Measurements from ENCODE around the gene TMEM129. TPM values are rescaled to one million over a fixed set of nuclear protein-coding genes. Genes with fewer than 3 reads are reported as not detected.

The TMEM129 gene
- total RNA-seq, 3 donors from 2014 or later, result 40.5 to 47.3 (median 41.6) TPM

GRCh38 chr4:1735215-1735614 lies 14.1 kb upstream of the TMEM129 start:
- TF ChIP-seq POLR2AphosphoS5 (IDR thresholded peaks at IDR 0.05) (no peak), POLR2A (IDR thresholded peaks at IDR 0.05) (no peak), CTCF (IDR thresholded peaks at IDR 0.05) (no peak)
- no peak for DNase-seq (ENCODE audit: low spot score in 2 of 2)
- Histone ChIP-seq H3K27me3 (no peaks in the 10 kb centered on the region), H3K4me1 (no peaks in the 10 kb centered on the region), H3K27ac (no peak overlapping the region), H3K4me3 (no peak overlapping the region), H3K36me3 (no peaks in the 10 kb centered on the region), H3K9me3 (peaks cover 11 to 14% of the 10 kb centered on the region in 2 donors)
- intact Hi-C loops (cut with DNase I; ENCODE audit: low total_unique reads), result no loop called here

- no peak for DNase-seq (ENCODE audit: low spot score in 2 of 2)
- Histone ChIP-seq H3K27ac (no peak overlapping the region), H3K4me3 (no peak overlapping the region), H3K27me3 (no peaks in the 10 kb centered on the region), H3K36me3 (no peaks in the 10 kb centered on the region), H3K4me1 (no peaks in the 10 kb centered on the region), H3K9me3 (peaks cover 1 to 2% of the 10 kb centered on the region in 2 donors)
- no peak for TF ChIP-seq CTCF (IDR thresholded peaks at IDR 0.05)
- TF ChIP-seq POLR2A (IDR thresholded peaks at IDR 0.05), result no peak
- no peak for TF ChIP-seq POLR2AphosphoS5 (IDR thresholded peaks at IDR 0.05)
- intact Hi-C loops (cut with DNase I; ENCODE audit: low total_unique reads), result no loop called here
Observed at GRCh38 chr4:1732911-1733310, 11.8 kb upstream of the TMEM129 start.

GRCh38 chr4:1731180-1731579 lies 10.1 kb upstream of the TMEM129 start:
- no peak for DNase-seq (ENCODE audit: low spot score in 2 of 2)
- H3K27me3 ChIP-seq, result no peaks in the 10 kb centered on the region
- TF ChIP-seq CTCF (IDR thresholded peaks at IDR 0.05), result no peak
- no peak for TF ChIP-seq POLR2A (IDR thresholded peaks at IDR 0.05)
- TF ChIP-seq POLR2AphosphoS5 (IDR thresholded peaks at IDR 0.05), result no peak
- H3K4me1 ChIP-seq, result no peaks in the 10 kb centered on the region
- no peak overlapping the region for H3K4me3 ChIP-seq
- no peaks in the 10 kb centered on the region for H3K36me3 ChIP-seq
- H3K27ac ChIP-seq, result no peak overlapping the region
- intact Hi-C loops (cut with DNase I; ENCODE audit: low total_unique reads), result no loop called here
- H3K9me3 ChIP-seq, result no peaks in the 10 kb centered on the region

- TF ChIP-seq POLR2AphosphoS5 (IDR thresholded peaks at IDR 0.05), result no peak
- TF ChIP-seq CTCF (IDR thresholded peaks at IDR 0.05), result no peak
- TF ChIP-seq POLR2A (IDR thresholded peaks at IDR 0.05), result no peak
- Histone ChIP-seq H3K36me3 (no peaks in the 10 kb centered on the region), H3K9me3 (no peaks in the 10 kb centered on the region), H3K27ac (no peak overlapping the region), H3K4me1 (no peaks in the 10 kb centered on the region), H3K27me3 (no peaks in the 10 kb centered on the region), H3K4me3 (no peak overlapping the region)
- DNase-seq (ENCODE audit: low spot score in 2 of 2), result no peak
- intact Hi-C loops (cut with DNase I; ENCODE audit: low total_unique reads), result no loop called here
Observed at GRCh38 chr4:1730532-1731135, 9.5 kb upstream of the TMEM129 start.

- intact Hi-C loops (cut with DNase I; ENCODE audit: low total_unique reads), result no loop called here
- Histone ChIP-seq H3K9me3 (no peaks in the 10 kb centered on the region), H3K4me1 (no peaks in the 10 kb centered on the region), H3K27me3 (no peaks in the 10 kb centered on the region), H3K4me3 (peak overlapping the region in 2 of 3 donors; percentile 1 to 7), H3K36me3 (no peaks in the 10 kb centered on the region), H3K27ac (peak overlapping the region in 1 of 2 donors; percentile 61)
- TF ChIP-seq CTCF (IDR thresholded peaks at IDR 0.05), result no peak
- TF ChIP-seq POLR2AphosphoS5 (IDR thresholded peaks at IDR 0.05), result no peak
- TF ChIP-seq POLR2A (IDR thresholded peaks at IDR 0.05), result no peak
- no peak for DNase-seq (ENCODE audit: low spot score in 2 of 2)
Observed at GRCh38 chr4:1728061-1728980, 7.2 kb upstream of the TMEM129 start.

Measured in breast epithelium (tissue), 4 donors.